GM21786 (cell line): Measurements from ENCODE around the gene ATP5MC2.

ENCODE experiments used
- ATAC-seq: cut with Tn5 transposase; IDR thresholded peaks from one replicate; pipeline ENCODE4 v1.9.1; 2021; ENCODE audit not compliant: unreplicated experiment

Gene ATP5MC2

DNA sequence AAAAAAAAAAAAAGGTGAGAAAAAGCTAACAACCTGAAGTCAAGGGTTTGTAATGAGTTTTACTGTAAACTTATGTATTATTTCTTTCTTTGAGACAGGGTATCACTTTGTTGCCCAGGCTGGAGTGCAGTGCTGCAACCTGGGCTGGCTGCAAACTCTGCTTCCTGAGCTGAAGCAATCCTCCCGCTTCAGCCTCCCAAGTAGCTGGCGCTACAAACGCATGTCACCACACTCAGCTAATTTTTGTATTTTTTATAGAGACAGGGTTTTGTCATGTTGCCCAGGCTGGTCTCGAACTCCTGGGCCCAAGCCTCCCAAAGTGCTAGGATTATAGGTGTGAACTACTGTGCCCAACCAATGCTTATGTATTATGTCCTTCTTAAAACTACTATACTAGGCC, 58.9 kb downstream of the ATP5MC2 start:
- no peak for ATAC-seq
